Ramos (cell line): ENCODE data around the gene ODAD2.

Experiments used
- in situ Hi-C: fragments of 300-500 bp; cut with MboI; formaldehyde crosslinking; loops from one replicate; pipeline ENCODE4 v1.14.3; 2022; ENCODE audit warnings: low sequenced_read_pairs; ENCODE audit not compliant: unreplicated experiment

The ODAD2 gene

GRCh38 chr10:27784272-27784671 is 214.6 kb downstream of the ODAD2 start:
- in situ Hi-C loops: no loop called here

GRCh38 chr10:27783660-27784059 is 215.2 kb downstream of the ODAD2 start:
- in situ Hi-C loops: no loop called here

DNA sequence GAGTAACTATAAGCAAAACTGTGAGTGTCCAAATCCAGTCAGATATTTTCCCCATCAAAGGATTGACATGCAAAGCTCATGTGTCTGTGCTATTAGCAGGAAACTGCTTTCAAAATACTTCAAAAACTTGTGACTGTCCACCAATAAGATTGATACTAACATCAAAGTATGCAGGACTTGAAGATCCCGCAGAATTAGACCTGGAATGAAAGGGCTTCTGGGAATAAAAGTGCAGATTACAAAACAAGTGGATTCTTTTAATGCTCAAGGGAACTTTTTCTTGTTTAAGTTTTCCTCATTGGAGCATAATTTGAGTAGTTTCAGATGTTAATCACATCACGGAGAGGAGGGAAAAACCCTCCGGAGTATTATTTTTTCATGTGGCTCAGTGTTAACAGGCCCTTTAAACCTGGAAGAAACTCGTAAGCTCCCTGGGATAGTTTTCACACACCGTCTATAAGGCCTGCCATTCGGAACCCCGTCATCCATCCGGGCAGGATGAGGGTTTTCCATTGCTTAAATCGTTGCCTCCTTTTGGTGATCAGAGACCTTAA is 219.3 kb downstream of the ODAD2 start:
- in situ Hi-C loops: no loop called here

DNA sequence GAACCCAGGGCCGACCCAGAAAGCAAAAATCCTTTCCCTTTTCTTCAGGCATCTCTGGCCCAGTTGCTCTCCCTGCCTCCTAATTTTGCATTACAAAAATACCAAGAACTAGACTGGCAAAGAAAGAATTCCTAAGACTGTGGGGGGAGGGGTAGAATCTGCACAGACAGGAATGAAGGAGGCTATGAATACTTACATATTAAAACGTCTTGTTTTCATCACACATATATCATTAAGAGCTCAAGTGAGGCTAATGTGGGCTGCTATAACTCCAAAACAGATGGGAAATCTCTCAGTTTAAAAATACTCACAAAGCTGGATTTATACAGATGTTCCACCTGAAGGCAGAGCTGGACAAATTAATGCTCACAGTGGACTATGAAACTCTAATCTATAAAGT is 224.0 kb downstream of the ODAD2 start:
- in situ Hi-C loops: no loop called here

DNA sequence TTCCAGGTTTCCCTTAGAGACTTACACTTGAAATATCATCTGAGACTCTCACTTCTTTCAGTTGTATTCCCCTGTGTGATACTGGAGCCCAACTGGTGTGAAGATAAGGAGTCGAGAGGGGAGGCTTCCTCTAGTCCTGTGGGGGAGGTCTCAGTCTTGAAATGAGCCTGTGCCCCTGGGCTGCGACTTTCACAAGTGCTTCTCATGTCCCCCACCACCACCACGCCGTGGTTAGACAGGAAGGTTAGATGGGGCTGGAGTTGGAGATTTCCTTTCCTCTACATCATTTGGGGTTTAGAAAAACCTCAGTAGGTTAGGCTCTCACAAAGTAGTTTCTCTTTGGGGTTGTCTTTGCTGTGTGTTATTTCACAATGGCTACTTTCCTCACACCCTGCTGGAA is 227.6 kb downstream of the ODAD2 start:
- in situ Hi-C loops: no loop called here

GRCh38 chr10:27770181-27770580 is 228.7 kb downstream of the ODAD2 start:
- in situ Hi-C loops: no loop called here
